Glutamatergic neuron (in vitro differentiated cells): ENCODE measurements around the gene CMC1. TPM values are rescaled to one million over a fixed set of nuclear protein-coding genes. Genes with fewer than 3 reads are reported as not detected.

Source experiments
- DNase-seq: peaks from one replicate; pipeline ENCODE4 v3.0.0; 2022
- H3K27ac Mint-ChIP-seq: one replicate; pipeline ENCODE4 v1.8.0; 2020; ENCODE audit warnings: mild to moderate bottlenecking, mixed read lengths, inconsistent platforms; ENCODE audit not compliant: unreplicated experiment
- H3K27me3 Mint-ChIP-seq: one replicate; pipeline ENCODE4 v1.8.0; 2020; ENCODE audit warnings: mild to moderate bottlenecking, moderate library complexity, mixed read lengths, inconsistent platforms; ENCODE audit not compliant: unreplicated experiment
- H3K36me3 Mint-ChIP-seq: one replicate; pipeline ENCODE4 v1.8.0; 2020; ENCODE audit warnings: mild to moderate bottlenecking, mixed read lengths, inconsistent platforms; ENCODE audit not compliant: unreplicated experiment
- H3K4me1 Mint-ChIP-seq: one replicate; pipeline ENCODE4 v1.8.0; 2020; ENCODE audit warnings: mild to moderate bottlenecking, low read depth, mixed read lengths, inconsistent platforms; ENCODE audit not compliant: unreplicated experiment
- H3K4me3 Mint-ChIP-seq: one replicate; pipeline ENCODE4 v1.8.0; 2020; ENCODE audit warnings: mild to moderate bottlenecking, mixed read lengths, inconsistent platforms; ENCODE audit not compliant: unreplicated experiment
- H3K9me3 Mint-ChIP-seq: one replicate; pipeline ENCODE4 v1.8.0; 2020; ENCODE audit warnings: mild to moderate bottlenecking, moderate library complexity, mixed read lengths, inconsistent platforms; ENCODE audit not compliant: unreplicated experiment
- CTCF ChIP-seq: fragments of 200-600 bp; sonication (generic); IDR thresholded peaks from one replicate; pipeline ENCODE4 v1.5.0; 2021; ENCODE audit not compliant: partially characterized antibody, unreplicated experiment
- total RNA-seq: library from RNA; stranded (reverse); fragmentation: NEBNext Ultra II Directional; extraction: Animal tissue kit (Norgen Biotek cat#: 25700); gene quantifications from one replicate; pipeline ENCODE4 v1.2.1, GENCODE V29; 2021; ENCODE audit not compliant: unreplicated experiment

The CMC1 gene
- total RNA-seq, 1 donor from 2014 or later = 9.8 TPM

DNA sequence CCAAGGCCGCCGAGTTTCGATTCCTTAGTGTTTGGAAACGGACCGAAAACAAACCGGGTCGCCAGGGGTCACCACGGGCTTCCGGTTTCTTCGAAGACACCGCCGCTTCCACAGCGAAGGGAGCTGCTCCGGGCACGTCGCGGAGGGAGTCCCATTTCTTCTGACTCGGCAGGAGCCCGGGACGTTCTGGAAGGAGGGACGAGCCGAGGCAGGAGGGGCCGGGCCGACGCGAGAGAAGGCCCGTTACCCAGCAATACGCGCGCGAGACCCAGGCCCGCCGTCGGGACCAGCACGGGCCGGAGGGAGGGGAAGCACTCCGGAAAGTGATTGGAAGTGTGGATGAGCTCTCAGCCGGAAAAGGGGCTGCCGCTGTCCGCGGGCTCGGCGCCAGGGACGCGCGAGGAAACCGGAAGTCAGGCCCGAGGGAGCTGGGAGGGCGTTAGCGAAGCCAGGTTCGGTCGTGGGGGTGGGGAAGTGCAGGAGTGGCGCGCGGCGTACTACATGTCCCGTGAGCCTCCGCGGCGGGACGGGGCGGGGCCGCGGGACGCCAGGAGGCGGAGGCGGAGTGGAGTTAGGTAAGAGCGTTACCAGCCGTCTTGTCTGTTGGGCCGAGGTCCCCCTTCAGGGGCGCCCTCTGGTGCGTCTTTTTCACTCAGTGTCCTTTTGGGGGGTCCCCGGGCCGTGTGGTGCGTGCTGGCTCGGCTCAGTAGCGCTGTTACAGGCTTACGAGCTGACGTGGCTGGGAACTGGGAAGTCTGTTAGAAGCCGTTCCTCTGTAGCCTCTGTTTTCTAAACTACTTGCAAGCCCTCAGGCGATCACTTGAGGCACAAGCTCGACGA is 107.4 kb downstream of the CMC1 start, which contains the start of the genes AZI2 and ZCWPW2:
TSS of gene AZI2 (minus strand) at position 196 of the 840 bp plus-strand sequence. CDS start 8,207 bp downstream, outside the sequence.
TSS of gene ZCWPW2 (plus strand) at position 93 of the 840 bp plus-strand sequence. CDS start 64,348 bp downstream, outside the sequence.
- H3K27ac Mint-ChIP-seq = peak within 1 kb of the TSS; percentile 97
- H3K36me3 Mint-ChIP-seq = no peaks in the 10 kb centered on the region
- H3K4me1 Mint-ChIP-seq = peaks cover 6% of the 10 kb centered on the region
- peak within 1 kb of the TSS; percentile 96 for H3K4me3 Mint-ChIP-seq
- no peaks in the 10 kb centered on the region for H3K27me3 Mint-ChIP-seq
- peak; percentile 95 for DNase-seq
- no peak for TF ChIP-seq CTCF
- peaks cover 4% of the 10 kb centered on the region for H3K9me3 Mint-ChIP-seq

- peaks cover 6% of the 10 kb centered on the region for H3K4me1 Mint-ChIP-seq
- no peak for TF ChIP-seq CTCF
- H3K27me3 Mint-ChIP-seq = no peaks in the 10 kb centered on the region
- no peaks in the 10 kb centered on the region for H3K36me3 Mint-ChIP-seq
- peak overlapping the region; percentile 97 for H3K27ac Mint-ChIP-seq
- DNase-seq = no peak
- H3K4me3 Mint-ChIP-seq = peak overlapping the region; percentile 96
- H3K9me3 Mint-ChIP-seq = peaks cover 6% of the 10 kb centered on the region
Observed at GRCh38 chr3:28349469-28350000, 108.1 kb downstream of the CMC1 start.

Other genes with a start within 250 kb of the CMC1 start
- gene ZCWPW2, start 107.1 kb downstream of the CMC1 start, total RNA-seq = 0.49 TPM
- 54.4 TPM for gene AZI2, start 107.2 kb downstream of the CMC1 start, total RNA-seq